Hematopoietic multipotent progenitor cell treated with erythropoietin and hydrocortisone succinate and interleukin-3 and kit ligand, for 8 days (in vitro differentiated cells): ENCODE data around the gene HOXA10.

Experiments
- DNase-seq: peaks from one replicate; pipeline ENCODE4 v3.0.0-alpha.2; 2015

HOXA10 gene

GRCh38 chr7:27128034-27128433, 46.1 kb downstream of the HOXA10 start:
- DNase-seq: no peak

- DNase-seq: no peak
These were observed 47.4 kb downstream of the HOXA10 start for GRCh38 chr7:27126596-27127327.

GRCh38 chr7:27125986-27126394, 48.1 kb downstream of the HOXA10 start:
- no peak for DNase-seq

GRCh38 chr7:27124902-27125689, 49.0 kb downstream of the HOXA10 start:
- DNase-seq: no peak

- no peak for DNase-seq
These were observed 49.8 kb downstream of the HOXA10 start for GRCh38 chr7:27124096-27124901.

- DNase-seq: no peak
These were observed 50.6 kb downstream of the HOXA10 start for GRCh38 chr7:27123477-27124053.

- DNase-seq: no peak
These were observed 51.1 kb downstream of the HOXA10 start for GRCh38 chr7:27123007-27123476.

GRCh38 chr7:27122077-27122910, 51.8 kb downstream of the HOXA10 start:
- DNase-seq: no peak

- no peak for DNase-seq
These were observed 52.4 kb downstream of the HOXA10 start for GRCh38 chr7:27121684-27122076.
